Gastrocnemius medialis (tissue), 4 donors: ENCODE measurements around the gene RABAC1.

Experiments
- POLR2A ChIP-seq, 2 donors: fragments of 450-650 bp; IDR thresholded peaks; one replicate each; pipeline ENCODE4 v1.6.1; 2017; ENCODE audit warnings: antibody characterized with exemption in 2 of 2, mild to moderate bottlenecking in 2 of 2, moderate library complexity in 2 of 2
- TF ChIP-seq, protein P1 (sequence below), 5 experiments: fragments of 450-650 bp in 3 of 5; fragments of 200-600 bp in 2 of 5; sonication (generic) in 2 of 5; IDR thresholded peaks in 4 of 5; conservative IDR thresholded peaks in 1 of 5; 1 replicate in 4 of 5; 2 replicates in 1 of 5; pipeline ENCODE4 v1.5.1; 2016 to 2019; ENCODE audit warnings: antibody characterized with exemption in 5 of 5, mild to moderate bottlenecking in 3 of 5, moderate library complexity in 3 of 5

GRCh38 chr19:41936416-41936850 is 22.7 kb downstream of the RABAC1 start:
- TF ChIP-seq, protein P1, sequence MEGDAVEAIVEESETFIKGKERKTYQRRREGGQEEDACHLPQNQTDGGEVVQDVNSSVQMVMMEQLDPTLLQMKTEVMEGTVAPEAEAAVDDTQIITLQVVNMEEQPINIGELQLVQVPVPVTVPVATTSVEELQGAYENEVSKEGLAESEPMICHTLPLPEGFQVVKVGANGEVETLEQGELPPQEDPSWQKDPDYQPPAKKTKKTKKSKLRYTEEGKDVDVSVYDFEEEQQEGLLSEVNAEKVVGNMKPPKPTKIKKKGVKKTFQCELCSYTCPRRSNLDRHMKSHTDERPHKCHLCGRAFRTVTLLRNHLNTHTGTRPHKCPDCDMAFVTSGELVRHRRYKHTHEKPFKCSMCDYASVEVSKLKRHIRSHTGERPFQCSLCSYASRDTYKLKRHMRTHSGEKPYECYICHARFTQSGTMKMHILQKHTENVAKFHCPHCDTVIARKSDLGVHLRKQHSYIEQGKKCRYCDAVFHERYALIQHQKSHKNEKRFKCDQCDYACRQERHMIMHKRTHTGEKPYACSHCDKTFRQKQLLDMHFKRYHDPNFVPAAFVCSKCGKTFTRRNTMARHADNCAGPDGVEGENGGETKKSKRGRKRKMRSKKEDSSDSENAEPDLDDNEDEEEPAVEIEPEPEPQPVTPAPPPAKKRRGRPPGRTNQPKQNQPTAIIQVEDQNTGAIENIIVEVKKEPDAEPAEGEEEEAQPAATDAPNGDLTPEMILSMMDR (IDR thresholded peaks at IDR 0.05 in 4 of 5, conservative IDR thresholded peaks at IDR 0.05 in 1 of 5), result no peak
- no peak for TF ChIP-seq POLR2A (IDR thresholded peaks at IDR 0.05)
